Stromal cell of bone marrow (primary cell): ENCODE measurements around the gene ADPGK.
"Not testable (repeated sequence)": the region's sequence is repeated elsewhere in the genome, so short reads cannot be mapped to it uniquely, and the experiment has no call there.

Source experiments
- DNase-seq: peaks from one replicate; pipeline ENCODE4 v3.0.0-alpha.2; 2012; ENCODE audit warnings: low read depth

ADPGK gene

GRCh38 chr15:72783640-72784455 is at the start of gene ADPGK:
Gene ADPGK (minus strand): TSS chr15:72783758. CDS start chr15:72783691, 67 bp downstream.
- DNase-seq = peak; percentile 86

DNA sequence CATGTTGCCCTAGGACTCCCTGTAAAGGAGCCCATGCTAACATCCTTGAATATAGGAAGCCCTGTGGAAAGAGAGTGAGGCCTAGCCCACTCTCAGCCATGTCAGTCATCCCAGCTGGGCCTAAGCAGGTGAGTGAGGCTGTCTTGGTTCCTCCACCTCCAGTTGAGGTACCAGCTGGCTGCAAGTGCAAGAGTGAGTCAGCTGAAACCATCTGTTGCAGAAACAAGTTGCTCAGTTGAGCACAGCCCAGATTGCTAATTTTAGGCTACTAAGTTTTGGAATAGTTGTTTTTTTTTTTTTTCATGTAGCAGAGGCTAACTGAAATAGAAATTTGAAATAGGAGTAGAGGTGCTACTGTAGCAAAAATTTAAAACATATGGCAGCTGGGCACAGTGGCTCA is 43.7 kb upstream of the ADPGK start:
- DNase-seq = no peak

DNA sequence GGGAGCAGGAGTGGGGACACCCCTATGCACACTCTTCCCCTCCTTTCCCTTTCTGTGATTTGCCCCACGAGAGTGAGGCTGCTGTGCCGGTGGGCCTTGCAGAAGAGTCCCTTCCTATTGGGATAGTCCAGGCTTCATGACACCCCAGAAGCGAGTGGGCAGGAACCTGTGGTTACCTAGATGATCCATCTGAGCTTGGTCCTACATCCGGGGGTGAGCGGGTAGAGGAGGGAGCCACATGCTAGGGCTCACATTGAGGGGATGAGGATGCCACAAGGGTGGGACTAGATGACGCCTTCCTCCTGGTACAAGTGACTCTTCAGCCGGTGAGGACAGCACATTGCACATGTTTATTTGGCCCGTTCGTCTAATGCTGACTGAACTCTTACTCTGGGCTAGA is 43.1 kb upstream of the ADPGK start:
- no peak for DNase-seq

DNA sequence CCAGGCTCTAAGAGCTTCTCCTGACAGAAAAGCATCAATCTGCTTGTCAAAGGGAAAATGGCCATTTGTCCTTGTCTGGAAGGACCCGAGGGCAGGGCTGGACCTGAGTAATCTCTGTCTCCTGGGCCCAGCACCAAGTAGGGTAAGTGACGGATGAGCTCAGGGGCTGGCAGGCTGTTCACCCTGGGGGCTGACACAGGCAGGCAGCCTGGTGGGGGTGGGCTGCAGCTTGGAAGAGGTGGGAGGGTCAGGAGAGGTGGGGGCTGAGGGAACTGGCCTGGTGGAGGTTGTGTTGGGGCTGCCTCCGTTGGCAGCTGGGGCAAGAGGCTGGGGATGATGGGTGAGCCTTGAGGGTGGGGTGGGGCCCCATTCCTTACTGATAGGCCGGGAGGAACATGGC is 42.3 kb upstream of the ADPGK start:
- no peak for DNase-seq

GRCh38 chr15:72824781-72825180 is 41.2 kb upstream of the ADPGK start:
- no peak for DNase-seq

DNA sequence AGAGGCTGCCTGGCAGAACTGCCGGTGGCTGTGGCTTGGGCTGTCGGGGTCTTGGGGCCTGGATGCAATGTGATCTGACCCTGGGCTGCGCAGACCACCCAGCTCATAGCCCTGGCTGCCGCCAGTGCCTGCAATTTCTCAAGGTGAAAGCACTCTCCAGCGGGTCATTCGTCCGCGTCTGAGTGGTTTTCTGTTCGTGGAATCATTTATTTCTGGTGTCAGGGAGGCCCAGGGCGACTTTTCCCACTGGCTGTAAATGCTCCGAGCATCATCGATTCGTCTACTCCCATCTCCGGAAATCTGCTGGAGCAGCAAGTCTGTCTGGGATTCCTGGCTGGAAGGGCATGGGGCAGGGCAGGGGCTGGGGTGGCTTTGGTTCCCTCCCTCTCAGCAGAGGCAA is 40.6 kb upstream of the ADPGK start:
- DNase-seq = no peak

DNA sequence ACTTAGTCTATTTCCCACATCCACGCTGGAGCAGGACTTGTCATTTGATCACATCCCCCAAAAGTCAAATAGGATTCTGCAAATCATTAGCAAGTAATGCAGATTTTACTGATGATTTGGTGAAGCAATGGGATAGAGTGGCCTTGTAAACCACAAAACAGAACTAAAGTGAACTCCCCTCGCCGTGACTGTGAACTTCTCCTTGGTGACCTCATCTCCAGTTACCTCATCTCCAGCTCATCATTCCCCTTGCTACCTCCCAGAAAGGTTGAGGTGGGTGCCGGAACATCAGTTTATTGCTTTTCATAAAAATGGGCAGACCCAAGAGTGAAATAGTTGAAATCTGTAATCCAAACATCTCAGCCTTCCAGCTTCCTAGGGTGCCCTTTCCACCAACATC is 36.7 kb upstream of the ADPGK start:
- no peak for DNase-seq

- no peak for DNase-seq
Measured at GRCh38 chr15:72818632-72819031, 35.1 kb upstream of the ADPGK start.

DNA sequence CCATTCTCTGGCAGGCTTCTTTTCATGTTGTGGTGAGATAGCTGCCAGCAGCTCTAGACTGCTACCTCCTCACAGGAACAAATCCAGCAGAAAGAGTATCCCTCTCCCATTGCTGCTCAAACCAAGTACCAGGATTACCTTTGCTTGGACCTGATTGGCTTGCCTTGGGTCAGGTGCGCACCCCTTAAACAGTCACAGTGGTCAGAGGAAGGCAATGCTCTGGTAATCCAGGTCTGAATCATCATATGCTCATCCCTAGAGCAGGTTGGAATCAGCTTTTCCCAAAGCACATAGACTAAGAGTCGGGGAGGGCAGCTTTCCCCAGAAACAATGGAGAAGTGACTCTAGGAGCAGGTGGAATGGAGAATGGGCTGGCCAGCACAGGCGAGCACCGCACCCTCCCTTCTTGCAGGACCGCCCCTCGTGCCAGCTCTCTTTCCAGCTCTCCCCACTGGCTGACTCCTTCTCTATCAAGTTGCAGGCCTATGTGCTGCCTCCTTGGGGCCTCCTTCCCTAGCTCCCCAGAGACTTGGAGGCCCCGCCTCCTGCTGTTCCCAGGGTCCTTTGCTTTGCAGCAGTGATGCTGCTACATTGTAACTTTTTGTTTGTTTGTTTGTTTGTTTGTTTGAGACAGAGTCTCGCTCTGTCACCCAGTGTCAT is 29.9 kb upstream of the ADPGK start:
- no peak for DNase-seq

- DNase-seq = no peak
Measured at GRCh38 chr15:72809329-72809728, 25.8 kb upstream of the ADPGK start.

- not testable (repeated sequence) for DNase-seq
Measured at GRCh38 chr15:72807346-72807745, 23.8 kb upstream of the ADPGK start.

DNA sequence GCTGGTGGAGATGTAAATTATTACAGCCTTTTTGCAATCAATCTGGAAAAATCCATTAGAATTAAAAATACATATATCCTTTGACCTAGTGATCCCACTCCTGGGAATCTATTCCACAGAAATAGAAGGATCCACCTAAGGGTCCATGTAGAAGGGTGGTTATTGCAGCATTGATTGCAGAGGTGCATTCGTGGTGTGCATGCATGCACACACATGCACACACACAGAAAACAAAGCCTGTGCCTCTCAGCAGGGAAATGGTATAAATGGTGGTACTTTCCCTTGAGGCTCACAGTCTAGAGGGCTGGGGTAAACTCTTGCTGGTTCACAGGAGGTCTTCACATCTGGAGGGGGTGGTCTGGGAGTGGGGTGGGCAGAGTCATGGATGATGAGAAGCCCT is 19.4 kb upstream of the ADPGK start:
- DNase-seq = no peak

DNA sequence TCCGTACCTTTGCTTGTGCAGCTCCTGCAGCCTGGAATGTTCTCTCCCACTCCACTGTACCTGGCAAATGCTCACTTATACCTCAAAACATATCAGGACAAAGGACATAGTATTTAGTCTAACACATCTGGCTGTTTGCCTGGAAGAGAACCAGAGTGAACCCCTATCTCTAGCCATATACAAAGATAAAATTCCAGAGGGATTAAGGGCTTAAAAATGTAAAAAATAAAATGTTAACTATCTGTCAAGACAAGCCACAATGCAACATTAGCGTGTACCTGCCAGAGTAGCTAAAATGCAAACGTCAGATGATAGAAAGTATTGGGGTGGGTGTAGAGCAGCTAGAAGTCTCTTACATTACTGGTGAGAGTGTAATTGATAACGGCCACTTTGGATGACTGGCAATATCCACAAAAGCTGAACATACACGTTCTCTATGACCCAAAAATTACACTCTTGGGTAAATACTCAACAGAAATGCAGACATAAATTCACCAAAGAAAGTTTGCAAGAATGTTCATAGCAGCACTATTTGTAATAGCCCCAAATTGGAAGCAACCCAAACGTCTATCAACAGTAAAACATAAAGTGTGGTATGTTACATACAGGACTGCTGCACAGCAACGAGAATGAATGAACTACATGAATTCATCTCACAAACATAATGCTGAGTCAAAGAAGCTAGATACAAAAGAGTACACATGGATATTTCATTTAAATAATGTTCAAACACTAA is 18.2 kb upstream of the ADPGK start:
- DNase-seq = no peak

DNA sequence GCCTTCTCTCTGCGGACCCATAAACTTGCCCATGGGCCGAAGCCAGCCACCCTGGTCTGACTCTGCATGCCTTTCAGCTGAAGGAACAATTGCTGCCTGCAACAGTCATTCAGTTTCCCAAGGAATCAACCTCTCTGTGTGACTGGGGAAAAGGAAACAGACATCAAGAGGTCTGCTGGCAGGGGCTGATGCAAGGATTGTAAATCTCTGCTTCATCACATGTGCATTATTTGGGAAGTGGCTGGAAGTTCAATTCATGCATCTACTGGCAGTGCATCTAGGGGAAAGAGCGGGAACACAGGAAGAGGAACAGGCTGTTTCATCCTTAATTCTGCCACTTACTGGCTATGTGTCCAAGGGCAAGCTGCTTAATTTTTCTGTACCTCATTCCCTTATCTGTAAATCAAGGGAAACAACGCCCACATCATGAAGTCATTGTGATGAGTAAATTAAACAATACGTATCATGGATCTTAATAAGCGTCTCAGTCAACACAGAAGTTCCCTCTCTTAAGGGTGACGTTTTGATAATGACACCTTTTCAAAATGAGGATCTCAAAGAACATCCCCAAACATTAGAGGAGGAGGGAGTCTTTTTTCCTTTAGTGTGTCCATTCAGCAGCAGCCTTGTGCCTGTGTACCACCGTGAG is 17.4 kb upstream of the ADPGK start:
- DNase-seq = no peak

GRCh38 chr15:72797834-72798233 is 14.3 kb upstream of the ADPGK start:
- no peak for DNase-seq

GRCh38 chr15:72797338-72797689 is 13.8 kb upstream of the ADPGK start:
- DNase-seq = no peak

GRCh38 chr15:72796515-72797337 is 13.2 kb upstream of the ADPGK start:
- no peak for DNase-seq

GRCh38 chr15:72796210-72796514 is 12.6 kb upstream of the ADPGK start:
- no peak for DNase-seq

GRCh38 chr15:72793766-72794660 is 10.5 kb upstream of the ADPGK start:
- DNase-seq = no peak

- no peak for DNase-seq
Measured at GRCh38 chr15:72792431-72792830, 8.9 kb upstream of the ADPGK start.
